AG08395 (cell line): ENCODE results near the gene SIL1.
"Not testable (repeated sequence)": the region's sequence is repeated elsewhere in the genome, so short reads cannot be mapped to it uniquely, and the experiment has no call there.

Experiments used
- DNase-seq: peaks from one replicate; pipeline ENCODE4 v3.0.0; 2012; ENCODE audit warnings: mixed read lengths, low spot score

Gene SIL1

DNA sequence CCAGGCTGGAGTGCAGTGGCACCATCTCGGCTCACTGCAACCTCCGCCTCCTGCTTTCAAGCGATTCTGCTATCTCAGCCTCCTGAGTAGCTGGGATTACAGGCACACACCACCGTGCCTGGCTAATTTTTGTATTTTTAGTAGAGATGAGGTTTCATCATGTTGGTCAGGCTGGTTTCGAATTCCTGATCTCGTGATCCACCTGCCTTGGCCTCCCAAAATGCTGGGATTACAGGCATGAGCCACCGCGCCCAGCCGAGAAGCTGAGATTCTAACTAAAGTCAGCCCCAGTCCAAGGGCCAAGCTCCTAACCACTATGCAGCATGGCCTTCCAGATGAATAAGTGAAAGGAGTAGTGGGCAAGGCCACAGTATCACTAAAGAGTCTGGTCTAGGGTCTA is 20.9 kb downstream of the SIL1 start:
- not testable (repeated sequence) for DNase-seq

DNA sequence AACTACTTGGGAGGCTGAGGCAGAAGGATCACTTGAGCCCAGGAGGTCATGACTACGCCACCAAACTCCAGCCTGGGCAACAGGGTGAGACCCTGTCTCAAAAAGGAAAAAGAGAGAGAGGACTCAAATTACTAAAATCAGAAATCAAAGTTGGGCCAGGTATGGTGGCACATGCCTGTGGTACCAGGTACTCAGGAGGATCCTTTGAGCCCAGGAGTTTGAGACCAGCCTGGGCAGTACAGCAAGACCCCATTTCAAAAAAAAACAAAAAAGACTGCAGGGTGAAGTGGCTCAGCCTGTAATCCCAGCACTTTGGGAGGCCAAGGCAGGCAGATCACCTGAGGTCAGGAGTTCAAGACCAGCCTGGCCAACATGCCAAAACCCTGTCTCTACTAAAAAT is 23.8 kb downstream of the SIL1 start:
- DNase-seq, result not testable (repeated sequence)

DNA sequence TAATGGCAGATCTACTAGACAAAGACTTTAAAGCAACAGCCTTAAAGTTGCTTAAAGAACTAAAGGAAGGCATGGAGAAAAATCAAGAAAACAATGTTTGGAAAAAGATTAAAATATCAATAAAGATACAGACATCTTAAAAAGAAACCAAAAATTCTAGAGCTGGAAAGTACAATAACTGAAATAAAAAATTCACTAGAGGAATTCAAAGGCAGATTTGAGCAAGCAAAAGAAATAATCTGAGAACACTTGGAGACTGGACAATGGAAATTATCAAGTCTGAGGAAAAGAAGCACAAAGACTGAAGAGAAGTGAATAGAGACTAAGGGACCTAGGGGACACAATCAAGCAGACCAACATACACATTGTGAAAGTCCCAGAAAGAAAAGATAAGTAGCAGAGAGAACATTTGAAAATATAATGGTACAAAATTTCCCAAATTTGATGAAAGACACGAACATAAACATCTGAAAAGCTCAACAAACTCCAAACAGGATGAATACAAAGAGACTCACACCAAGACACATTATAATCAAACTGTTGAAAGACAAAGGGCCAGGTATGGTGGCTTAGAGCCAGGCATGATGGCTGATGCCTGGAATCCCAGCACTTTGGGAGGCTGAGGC is 26.3 kb downstream of the SIL1 start:
- DNase-seq, result no peak

- DNase-seq, result no peak
Measured at GRCh38 chr5:139167952-139168720, 30.0 kb downstream of the SIL1 start.

- no peak for DNase-seq
Measured at GRCh38 chr5:139167533-139167932, 30.6 kb downstream of the SIL1 start.

GRCh38 chr5:139167063-139167462 is 31.1 kb downstream of the SIL1 start:
- no peak for DNase-seq

DNA sequence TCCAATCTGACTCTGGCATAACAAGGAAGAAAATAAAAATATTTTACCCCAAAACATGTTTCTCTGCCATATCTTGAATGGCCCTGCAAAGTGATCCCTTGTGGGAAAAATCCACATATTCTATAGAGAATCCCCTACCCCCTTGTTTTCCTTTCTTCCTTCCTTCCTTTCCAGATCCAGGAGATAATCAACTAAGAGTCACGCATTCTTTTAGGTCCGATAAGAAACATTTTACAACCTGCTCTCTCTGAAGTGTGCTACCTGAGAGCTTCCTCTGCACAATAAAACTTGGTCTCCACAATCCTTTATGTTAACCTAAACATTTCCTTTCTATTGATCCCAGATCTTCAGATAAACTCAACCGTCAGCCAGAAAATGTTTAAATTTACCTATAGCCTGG is 33.3 kb downstream of the SIL1 start:
- not testable (repeated sequence) for DNase-seq

- DNase-seq, result no peak
Measured at GRCh38 chr5:139164020-139164419, 34.1 kb downstream of the SIL1 start.

GRCh38 chr5:139162448-139162847 is 35.7 kb downstream of the SIL1 start:
- DNase-seq, result no peak

GRCh38 chr5:139158791-139159190 is 39.4 kb downstream of the SIL1 start:
- DNase-seq, result no peak

- no peak for DNase-seq
Measured at GRCh38 chr5:139157556-139157955, 40.6 kb downstream of the SIL1 start.

DNA sequence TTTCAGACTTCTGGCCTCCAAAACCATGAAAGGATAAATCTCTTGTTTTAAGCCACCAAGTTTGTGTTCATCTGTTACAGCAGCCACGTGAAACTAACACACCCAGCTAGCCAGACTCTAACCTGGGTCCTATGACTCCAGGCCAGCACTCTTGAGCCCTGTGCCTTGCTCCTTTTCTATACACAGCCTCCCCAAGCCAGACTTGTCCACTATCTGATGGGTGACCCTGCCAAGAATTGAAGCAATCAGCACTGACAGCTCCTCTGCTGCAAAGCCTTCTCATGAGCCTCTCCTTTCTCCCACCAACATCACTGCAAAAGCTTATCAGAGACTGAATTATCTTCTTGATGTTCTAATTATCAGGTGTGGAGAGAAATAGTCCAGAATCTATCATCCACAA is 41.4 kb downstream of the SIL1 start:
- no peak for DNase-seq

GRCh38 chr5:139155333-139155732 is 42.8 kb downstream of the SIL1 start:
- no peak for DNase-seq

DNA sequence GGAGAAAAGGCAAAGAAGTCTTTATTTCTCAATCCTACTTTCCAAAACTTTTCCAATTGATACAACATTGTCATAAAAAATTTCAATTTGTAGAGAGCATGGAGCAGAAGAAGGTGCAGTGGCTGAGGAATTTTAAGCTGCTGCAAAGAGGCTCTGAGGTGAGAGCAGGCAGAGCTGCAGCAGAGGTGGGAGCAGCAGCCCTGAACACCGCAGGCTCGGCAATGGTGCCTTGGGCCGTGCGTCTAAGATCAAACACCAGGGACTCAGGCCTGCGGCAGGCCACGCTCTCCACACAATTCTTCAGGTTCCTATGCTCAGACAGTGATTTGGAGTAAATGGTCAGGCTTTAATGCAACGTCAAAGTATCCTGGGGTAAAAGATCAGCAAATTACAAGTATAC is 46.3 kb downstream of the SIL1 start:
- DNase-seq, result no peak

- DNase-seq, result no peak
Measured at GRCh38 chr5:139150367-139150999, 47.7 kb downstream of the SIL1 start.

GRCh38 chr5:139149477-139150199 is 48.5 kb downstream of the SIL1 start:
- DNase-seq, result no peak

- DNase-seq, result no peak
Measured at GRCh38 chr5:139148986-139149385, 49.2 kb downstream of the SIL1 start.

GRCh38 chr5:139148306-139148705 is 49.9 kb downstream of the SIL1 start:
- no peak for DNase-seq

DNA sequence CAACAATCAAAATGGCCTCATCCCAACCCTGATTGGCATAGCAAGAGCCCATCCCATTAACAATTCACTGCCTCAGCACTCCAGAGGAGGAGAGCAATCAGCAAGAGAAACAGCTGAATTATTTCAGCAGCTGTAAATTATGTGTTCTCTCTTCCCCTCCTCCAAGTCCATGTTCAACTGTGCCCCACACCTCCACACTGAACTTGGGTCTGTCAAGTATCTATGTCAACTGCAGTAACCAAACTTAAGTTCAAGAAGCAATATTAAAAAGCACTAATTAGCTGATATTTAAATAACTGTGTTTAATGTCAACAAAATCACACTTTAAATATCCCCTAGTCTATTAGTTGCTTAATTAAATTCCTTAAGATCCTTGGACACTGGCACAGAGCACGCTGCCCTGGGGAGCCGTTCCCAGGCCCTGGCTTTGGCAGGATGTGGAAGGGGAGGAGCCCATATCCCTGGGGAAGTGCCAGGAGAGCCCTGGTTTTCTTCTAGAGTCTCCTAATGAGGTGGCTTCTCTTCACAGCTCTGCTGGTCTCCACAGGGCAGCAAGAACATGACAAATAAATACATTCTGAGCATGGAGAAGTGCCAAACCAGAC is 50.6 kb downstream of the SIL1 start:
- peak; percentile 79 for DNase-seq

- no peak for DNase-seq
Measured at GRCh38 chr5:139146809-139147482, 51.2 kb downstream of the SIL1 start.

GRCh38 chr5:139141446-139142204 is 56.5 kb downstream of the SIL1 start:
- DNase-seq, result no peak
